ENCODE data around the gene TAMALIN.

The TAMALIN gene

GRCh38 chr12:52014567-52015530 lies 8.1 kb downstream of the TAMALIN start:
- no peak for DNase-seq

GRCh38 chr12:52015532-52016041 lies 8.8 kb downstream of the TAMALIN start:
- no peak for DNase-seq

GRCh38 chr12:52018433-52019112 lies 11.8 kb downstream of the TAMALIN start:
- no peak for DNase-seq

- no peak for DNase-seq
These were observed 12.5 kb downstream of the TAMALIN start for GRCh38 chr12:52019113-52019770.

- peak; percentile 72 for DNase-seq
These were observed 14.0 kb downstream of the TAMALIN start for GRCh38 chr12:52020539-52021336.

- no peak for DNase-seq
These were observed 16.1 kb downstream of the TAMALIN start for GRCh38 chr12:52022841-52023181.

GRCh38 chr12:52023182-52023975 lies 16.6 kb downstream of the TAMALIN start:
- DNase-seq = peak; percentile 86

- no peak for DNase-seq
These were observed 17.4 kb downstream of the TAMALIN start for GRCh38 chr12:52023976-52024688.

- DNase-seq = peak; percentile 57
These were observed 18.1 kb downstream of the TAMALIN start for GRCh38 chr12:52024845-52025230.

- DNase-seq = no peak
These were observed 19.5 kb downstream of the TAMALIN start for GRCh38 chr12:52026263-52026662.

- DNase-seq = no peak
These were observed 20.5 kb downstream of the TAMALIN start for GRCh38 chr12:52027085-52027843.

- DNase-seq = no peak
These were observed 22.9 kb downstream of the TAMALIN start for GRCh38 chr12:52029685-52030084.

- DNase-seq = no peak
These were observed 25.7 kb downstream of the TAMALIN start for GRCh38 chr12:52032446-52032803.

GRCh38 chr12:52032804-52033445 lies 26.2 kb downstream of the TAMALIN start:
- DNase-seq = peak; percentile 95

- no peak for DNase-seq
These were observed 26.8 kb downstream of the TAMALIN start for GRCh38 chr12:52033446-52034140.

GRCh38 chr12:52035190-52035589 lies 28.4 kb downstream of the TAMALIN start:
- DNase-seq = no peak

- DNase-seq = no peak
These were observed 29.2 kb downstream of the TAMALIN start for GRCh38 chr12:52035926-52036325.

- DNase-seq = peak; percentile 94
These were observed 29.9 kb downstream of the TAMALIN start for GRCh38 chr12:52036587-52037171.
